HCT116 (cell line): Measurements from ENCODE around the gene DNAAF8. TPM values are rescaled to one million over a fixed set of nuclear protein-coding genes. Genes with fewer than 3 reads are reported as not detected.

Source experiments
- ATAC-seq: fragments of 200-7000 bp; cut with Tn5 transposase; 2 replicates; pipeline ENCODE4 v1.9.1; 2020; ENCODE audit warnings: mild to moderate bottlenecking, moderate library complexity
- BruUV-seq: library from RNA; stranded (reverse); fragments of 400-500 nt; replicated peaks from 2 replicates; lab custom pipeline; 2021; lab: Mats Ljungman, UMichigan
- CTCF ChIA-PET: fragments of 300-600 bp; sonication (Branson Sonifier 250); formaldehyde crosslinking; loops from one replicate; lab custom pipeline; 2021; ENCODE audit warnings: antibody characterized with exemption; lab: Charles Lee
- POLR2A ChIA-PET: fragments of 300-600, 350-600 bp; sonication (Branson Sonifier 250); formaldehyde crosslinking; loops from one replicate; lab custom pipeline; 2021; ENCODE audit warnings: antibody characterized with exemption; lab: Charles Lee
- RAD21 ChIA-PET, 2 experiments: fragments of 300-600 bp; sonication (Branson Sonifier 250); formaldehyde crosslinking; loops; one replicate each; lab custom pipeline; 2023; ENCODE audit warnings: low total read pairs in 2 of 2; ENCODE audit not compliant: uncharacterized antibody in 2 of 2, unreplicated experiment in 2 of 2, low non-redundant PET in 1 of 2; lab: Charles Lee
- DNase-seq: peaks from one replicate; pipeline ENCODE4 v3.0.0-alpha.2; 2010; ENCODE audit warnings: low read depth, low spot score
- H2AFZ ChIP-seq: fragments of 200-600 bp; shearing (Covaris generic), sonication (generic); 2 replicates; pipeline ENCODE4 v1.6.1; 2017; ENCODE audit warnings: low read depth, mixed run types, mixed read lengths, antibody characterized with exemption, low read length; ENCODE audit not compliant: poor library complexity, severe bottlenecking
- H3K27ac ChIP-seq: 2 replicates; pipeline ENCODE4 v1.5.1; 2012; ENCODE audit warnings: low read depth, low read length
- H3K27me3 ChIP-seq: fragments of 200-600 bp; sonication (generic); 2 replicates; pipeline ENCODE4 v1.6.1; 2016; ENCODE audit warnings: mixed run types, low read length, mixed read lengths; ENCODE audit not compliant: insufficient read depth
- H3K36me3 ChIP-seq, 2 experiments: fragments of 200-500 bp in 1 of 2; fragments of 200-600 bp in 1 of 2; sonication (Bioruptor generic) in 1 of 2; sonication (generic) in 1 of 2; 2 replicates each; pipeline versions ENCODE4 v1.5.1 to v1.6.1; 2014 to 2016; ENCODE audit warnings: low read length in 2 of 2, inconsistent platforms in 1 of 2, mixed read lengths in 1 of 2, mixed run types in 1 of 2; ENCODE audit not compliant: insufficient read depth in 2 of 2, control insufficient read depth in 1 of 2
- H3K4me1 ChIP-seq, 2 experiments: fragments of 200-600 bp in 1 of 2; sonication (generic) in 1 of 2; 2 replicates each; pipeline versions ENCODE4 v1.5.1 to v1.6.1; 2012 to 2017; ENCODE audit warnings: low read length in 2 of 2, inconsistent platforms in 1 of 2, mild to moderate bottlenecking in 1 of 2, mixed read lengths in 1 of 2, mixed run types in 1 of 2, moderate library complexity in 1 of 2; ENCODE audit not compliant: insufficient read depth in 2 of 2, control insufficient read depth in 1 of 2
- H3K4me2 ChIP-seq: fragments of 200-600 bp; sonication (generic); 2 replicates; pipeline ENCODE4 v1.6.1; 2017; ENCODE audit warnings: mixed run types, low read length, mixed read lengths
- H3K4me3 ChIP-seq, 2 experiments: fragments of 200-600 bp in 1 of 2; sonication (generic) in 1 of 2; replicated peaks in 1 of 2; 2 replicates each; pipeline ENCODE4 v1.5.1; 2011 to 2016; ENCODE audit warnings: low read length in 2 of 2, control low read depth in 1 of 2, low read depth in 1 of 2, mild to moderate bottlenecking in 1 of 2, mixed read lengths in 1 of 2, mixed run types in 1 of 2
- H3K79me2 ChIP-seq: fragments of 200-600 bp; sonication (generic); 2 replicates; pipeline ENCODE4 v1.6.1; 2017; ENCODE audit warnings: mild to moderate bottlenecking, mixed run types, low read length, moderate library complexity, mixed read lengths; ENCODE audit not compliant: insufficient read depth
- H3K9ac ChIP-seq: fragments of 200-600 bp; sonication (generic); 2 replicates; pipeline ENCODE4 v1.6.1; 2016; ENCODE audit warnings: low read length, mixed read lengths
- H3K9me2 ChIP-seq: fragments of 200-600 bp; sonication (generic), shearing (Covaris generic); 2 replicates; pipeline ENCODE4 v1.6.1; 2017; ENCODE audit warnings: mixed run types, mild to moderate bottlenecking, moderate library complexity; ENCODE audit not compliant: insufficient read depth
- H3K9me3 ChIP-seq, 2 experiments: fragments of 200-500 bp in 1 of 2; fragments of 200-600 bp in 1 of 2; sonication (Bioruptor generic) in 1 of 2; sonication (generic) in 1 of 2; 2 replicates each; pipeline ENCODE4 v1.6.1; 2014 to 2017; ENCODE audit warnings: low read length in 2 of 2, mixed read lengths in 2 of 2, inconsistent platforms in 1 of 2, low read depth in 1 of 2, mild to moderate bottlenecking in 1 of 2, mixed run types in 1 of 2, moderate library complexity in 1 of 2; ENCODE audit not compliant: control insufficient read depth in 1 of 2, insufficient read depth in 1 of 2
- H4K20me1 ChIP-seq: fragments of 200-600 bp; sonication (generic), shearing (Covaris generic); 2 replicates; pipeline ENCODE4 v1.6.1; 2017; ENCODE audit warnings: mixed run types, mild to moderate bottlenecking, moderate library complexity; ENCODE audit not compliant: insufficient read depth
- ATF3 ChIP-seq: IDR thresholded peaks from 2 replicates; pipeline ENCODE4 v1.6.1; 2012
- CBX3 ChIP-seq: IDR thresholded peaks from 2 replicates; pipeline ENCODE4 v1.6.1; 2012; ENCODE audit warnings: low read depth
- EGR1 ChIP-seq: IDR thresholded peaks from 2 replicates; pipeline ENCODE4 v1.6.1; 2012; ENCODE audit warnings: low read depth
- EZH2phosphoT487 ChIP-seq: fragments of 200-600 bp; IDR thresholded peaks from 2 replicates; pipeline ENCODE4 v1.6.1; 2018; ENCODE audit warnings: antibody characterized with exemption, borderline replicate concordance
- FOSL1 ChIP-seq: IDR thresholded peaks from 2 replicates; pipeline ENCODE4 v1.6.1; 2012; ENCODE audit warnings: low read depth
- JUND ChIP-seq: IDR thresholded peaks from 2 replicates; pipeline ENCODE4 v1.6.1; 2012
- MAX ChIP-seq: IDR thresholded peaks from 2 replicates; pipeline ENCODE4 v1.6.1; 2012
- POLR2AphosphoS5 ChIP-seq: IDR thresholded peaks from 2 replicates; pipeline ENCODE4 v1.6.1; 2011; ENCODE audit warnings: mild to moderate bottlenecking, low read depth, low read length, moderate library complexity
- RAD21 ChIP-seq: IDR thresholded peaks from 2 replicates; pipeline ENCODE4 v1.6.1; 2012; ENCODE audit warnings: low read depth, mild to moderate bottlenecking
- REST ChIP-seq: IDR thresholded peaks from 2 replicates; pipeline ENCODE4 v1.6.1; 2012; ENCODE audit warnings: low read depth
- SIN3A ChIP-seq: IDR thresholded peaks from 2 replicates; pipeline ENCODE4 v1.6.1; 2012; ENCODE audit warnings: low read depth
- SP1 ChIP-seq: IDR thresholded peaks from 2 replicates; pipeline ENCODE4 v1.6.1; 2012; ENCODE audit warnings: low read depth
- YY1 ChIP-seq: IDR thresholded peaks from 2 replicates; pipeline ENCODE4 v1.6.1; 2011; ENCODE audit warnings: low read length, low read depth, moderate library complexity, mild to moderate bottlenecking; ENCODE audit not compliant: insufficient replicate concordance; ENCODE audit errors: extremely low read depth
- ZBTB33 ChIP-seq: IDR thresholded peaks from 2 replicates; pipeline ENCODE4 v1.6.1; 2011; ENCODE audit warnings: mild to moderate bottlenecking, low read length, moderate library complexity; ENCODE audit not compliant: insufficient replicate concordance; ENCODE audit errors: extremely low read depth
- ZFX ChIP-seq: fragments of 450-650 bp; IDR thresholded peaks from 2 replicates; pipeline ENCODE4 v1.6.1; 2017
- ZNF274 ChIP-seq: fragments of 200-500 bp; sonication (Bioruptor generic); IDR thresholded peaks from 2 replicates; pipeline ENCODE4 v1.6.1; 2014; ENCODE audit warnings: mild to moderate bottlenecking, low read depth, low read length, inconsistent platforms
- intact Hi-C: fragments of 100-400 bp; cut with micrococcal nuclease; formaldehyde crosslinking; loops from 2 replicates; pipeline ENCODE4 v1.10.0; 2022
- total RNA-seq: library from RNA; stranded (reverse); gene quantifications from one replicate; pipeline ENCODE4 v1.2.1, GENCODE V29; 2021; ENCODE audit not compliant: unreplicated experiment

The DNAAF8 gene
- total RNA-seq, 1 experiment from 2014 or later: 1.0 TPM

GRCh38 chr16:4696172-4696904 lies 38.0 kb upstream of the DNAAF8 start:
- no peak overlapping the region for H3K4me3 ChIP-seq
- no peak for ATAC-seq
- POLR2A ChIA-PET: no interaction called here

More at GRCh38 chr16:4696172-4696904, 38.0 kb upstream of the DNAAF8 start:
- no peak overlapping the region for H3K9ac ChIP-seq
- H2AFZ ChIP-seq: no peak overlapping the region
- H3K9me2 ChIP-seq: no peaks in the 10 kb centered on the region
- H3K4me2 ChIP-seq: no peak overlapping the region
- H3K9me3 ChIP-seq: no peaks in the 10 kb centered on the region
- intact Hi-C loops: no loop called here
- no peaks in the 10 kb centered on the region for H3K27me3 ChIP-seq
- no peak for DNase-seq
- BruUV-seq: no TSS peak
- no peak overlapping the region for H3K27ac ChIP-seq
- H3K4me1 ChIP-seq: peaks cover 8 to 16% of the 10 kb centered on the region in 2 experiments; a peak in 2 of 4 replicates
- CTCF ChIA-PET: no interaction called here
- RAD21 ChIA-PET: no interaction called here
- H3K36me3 ChIP-seq: peaks cover 9 to 12% of the 10 kb centered on the region in 2 experiments; a peak in 3 of 4 replicates
- no peak for TF ChIP-seq ZNF274
- no peak for TF ChIP-seq ATF3
- no peak for TF ChIP-seq JUND
- no peak for TF ChIP-seq EGR1
- no peak for TF ChIP-seq REST
- TF ChIP-seq ZFX: no peak
- TF ChIP-seq EZH2phosphoT487: no peak
- TF ChIP-seq MAX: no peak
- no peak for TF ChIP-seq SIN3A
- no peak for TF ChIP-seq SP1
- TF ChIP-seq CBX3: no peak
- no peak for TF ChIP-seq FOSL1
- no peak for TF ChIP-seq YY1
- no peak for TF ChIP-seq RAD21
- TF ChIP-seq ZBTB33: no peak
- TF ChIP-seq POLR2AphosphoS5: no peak
- no peaks in the 10 kb centered on the region; the same call in 1 of the 2 replicates for H3K79me2 ChIP-seq
- no peaks in the 10 kb centered on the region for H4K20me1 ChIP-seq
